ENCODE data around the gene CCND2.

CCND2 gene

DNA sequence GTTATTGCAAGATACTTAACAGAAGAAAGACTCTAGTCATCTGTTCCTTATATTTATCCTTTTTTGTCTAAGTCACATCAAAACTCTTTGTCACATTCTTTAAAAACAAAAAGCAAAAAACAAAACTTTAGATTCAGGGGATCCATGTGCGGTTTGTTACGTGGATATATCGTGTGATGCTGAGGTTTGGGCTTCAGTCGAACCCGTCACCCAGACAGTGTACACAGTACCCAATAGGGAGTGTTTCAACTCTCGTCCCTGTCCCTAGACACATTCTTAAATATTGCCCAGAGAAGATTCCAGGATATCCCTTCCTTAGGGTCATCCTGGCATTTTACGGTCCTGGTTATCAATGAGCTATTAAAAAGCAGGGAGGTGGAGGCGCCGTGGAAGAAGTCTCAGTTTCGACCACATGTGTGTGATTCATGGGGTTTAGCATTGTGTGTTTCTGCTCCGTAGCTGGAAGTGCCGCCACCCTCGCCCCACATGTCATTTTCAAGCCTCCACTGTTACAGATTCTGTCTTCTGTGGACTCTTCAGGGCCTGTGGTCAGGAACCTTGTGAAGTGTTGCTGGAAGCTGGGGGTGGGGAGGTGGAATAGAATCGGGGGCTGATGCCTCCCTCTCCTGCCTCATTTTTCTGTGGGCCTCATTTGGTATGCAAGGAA is 19.9 kb downstream of the CCND2 start:
- DNase-seq = peak; percentile 75

DNA sequence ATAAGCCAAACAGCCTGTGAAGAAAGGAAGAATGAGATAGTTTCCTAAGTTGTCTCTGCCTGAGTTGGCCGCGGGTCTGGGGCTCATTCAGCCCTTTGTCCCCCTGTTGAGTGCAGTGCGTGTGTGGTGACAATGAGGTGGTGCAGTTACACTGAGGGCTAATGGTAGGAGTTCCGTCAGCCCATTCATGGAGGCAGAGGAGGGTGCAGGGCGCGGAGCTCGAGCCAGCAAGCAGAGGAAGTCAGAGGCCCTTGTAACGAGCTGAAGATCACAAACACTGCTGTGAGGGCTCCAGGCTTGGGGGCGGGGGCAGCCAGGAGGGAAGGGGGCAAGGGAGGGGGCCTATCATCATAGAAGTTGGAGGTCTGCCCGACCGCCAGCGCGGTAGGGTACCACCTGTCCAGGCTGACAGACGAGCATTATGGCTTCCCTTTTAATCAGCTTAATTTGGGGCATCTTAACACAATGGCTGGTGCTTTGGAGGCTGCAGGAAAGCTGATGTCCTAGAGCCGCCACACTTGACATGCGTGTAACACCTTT is 20.5 kb downstream of the CCND2 start:
- DNase-seq = no peak

DNA sequence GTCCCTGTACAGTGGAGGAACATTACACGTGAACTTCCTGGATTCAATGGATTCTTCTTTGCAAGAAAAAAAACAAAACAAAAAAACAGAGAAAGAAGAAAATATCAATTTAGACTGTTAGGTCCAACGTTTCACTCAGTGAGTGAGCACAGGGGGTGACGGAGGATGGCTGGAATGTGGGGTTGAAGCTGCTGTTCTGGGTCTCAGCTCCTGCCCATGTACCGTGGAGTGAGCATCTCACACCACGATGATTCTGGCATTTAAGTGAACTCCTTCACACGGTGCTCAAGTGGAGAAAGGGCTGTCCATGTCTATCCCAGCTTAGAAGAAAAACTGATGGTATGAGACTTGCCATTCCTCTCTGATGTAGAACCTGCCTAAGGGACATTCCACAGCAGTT is 23.2 kb downstream of the CCND2 start:
- no peak for DNase-seq

DNA sequence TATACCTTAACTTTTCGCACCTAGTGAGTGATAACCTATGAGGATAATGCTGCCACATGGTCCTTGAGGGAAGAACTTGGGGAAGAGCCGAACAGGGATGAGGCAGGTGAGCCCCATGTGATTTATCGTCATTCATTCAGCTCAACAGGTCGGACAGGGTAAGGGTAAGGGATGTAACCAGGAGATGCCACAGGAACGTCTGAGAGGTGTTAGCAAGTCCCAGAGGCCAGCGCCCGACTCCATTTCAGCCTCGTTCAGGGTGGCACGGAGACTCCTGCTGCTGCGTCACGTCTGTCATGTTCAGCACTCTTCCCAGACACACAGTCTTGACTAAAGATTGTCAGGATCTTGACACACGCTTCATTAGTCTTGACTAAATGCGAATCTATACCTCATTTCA is 24.1 kb downstream of the CCND2 start:
- no peak for DNase-seq

DNA sequence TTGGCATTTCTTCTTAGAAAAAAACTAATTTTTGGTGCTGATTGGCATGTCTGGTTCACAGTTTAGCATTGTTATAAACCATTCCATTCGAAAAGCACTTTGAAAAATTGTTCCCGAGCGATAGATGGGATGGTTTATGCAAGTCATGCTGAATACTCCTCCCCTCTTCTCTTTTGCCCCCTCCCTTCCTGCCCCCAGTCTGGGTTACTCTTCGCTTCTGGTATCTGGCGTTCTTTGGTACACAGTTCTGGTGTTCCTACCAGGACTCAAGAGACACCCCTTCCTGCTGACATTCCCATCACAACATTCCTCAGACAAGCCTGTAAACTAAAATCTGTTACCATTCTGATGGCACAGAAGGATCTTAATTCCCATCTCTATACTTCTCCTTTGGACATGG is 27.3 kb downstream of the CCND2 start:
- no peak for DNase-seq

DNA sequence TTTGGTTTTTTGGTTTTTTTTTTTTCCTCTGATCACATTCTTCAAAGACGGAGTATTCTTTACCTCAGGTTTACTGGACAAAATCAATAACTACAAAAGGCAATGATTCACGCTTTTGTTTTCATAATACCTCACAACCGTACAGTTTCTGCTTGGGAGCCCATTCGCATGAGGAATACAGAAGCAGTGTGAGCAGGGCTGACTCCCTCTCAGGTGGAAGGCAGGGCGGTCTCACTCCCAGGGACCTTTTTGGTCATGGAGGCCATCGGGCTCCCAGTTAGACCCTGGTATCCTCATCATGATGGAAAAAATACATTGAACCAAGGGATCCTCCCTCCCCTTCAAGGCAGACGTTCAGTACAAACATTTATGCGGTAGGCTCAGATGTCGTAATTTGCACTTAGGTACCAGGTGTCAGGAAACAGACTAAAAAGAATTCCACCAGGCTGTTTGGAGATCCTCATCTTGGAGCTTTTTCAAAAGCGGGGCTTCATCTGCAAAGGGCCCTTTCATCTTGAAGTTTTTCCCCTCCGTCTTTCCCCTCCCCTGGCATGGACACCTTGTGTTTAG is 28.5 kb downstream of the CCND2 start:
- peak; percentile 49 for DNase-seq

DNA sequence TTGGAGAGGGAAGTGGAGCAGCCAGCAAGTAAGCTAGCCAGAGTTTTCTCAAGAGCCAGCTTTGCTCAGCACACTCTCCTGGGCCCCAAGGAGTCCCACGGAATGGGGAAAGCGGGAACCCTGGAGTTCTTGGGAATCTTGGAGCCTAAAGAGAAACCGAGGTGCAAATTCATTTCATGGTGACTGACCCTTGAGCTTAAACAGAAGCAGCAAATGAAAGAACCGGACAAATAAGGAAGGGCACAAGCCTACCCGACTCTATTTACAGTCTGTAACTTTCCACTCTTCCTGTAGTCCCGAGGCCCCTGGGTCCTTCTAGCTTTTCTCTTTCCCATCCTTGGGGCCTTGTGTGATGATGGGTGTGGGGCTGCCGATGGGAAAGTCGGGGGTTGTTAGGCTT is 29.3 kb downstream of the CCND2 start:
- DNase-seq = peak; percentile 40

DNA sequence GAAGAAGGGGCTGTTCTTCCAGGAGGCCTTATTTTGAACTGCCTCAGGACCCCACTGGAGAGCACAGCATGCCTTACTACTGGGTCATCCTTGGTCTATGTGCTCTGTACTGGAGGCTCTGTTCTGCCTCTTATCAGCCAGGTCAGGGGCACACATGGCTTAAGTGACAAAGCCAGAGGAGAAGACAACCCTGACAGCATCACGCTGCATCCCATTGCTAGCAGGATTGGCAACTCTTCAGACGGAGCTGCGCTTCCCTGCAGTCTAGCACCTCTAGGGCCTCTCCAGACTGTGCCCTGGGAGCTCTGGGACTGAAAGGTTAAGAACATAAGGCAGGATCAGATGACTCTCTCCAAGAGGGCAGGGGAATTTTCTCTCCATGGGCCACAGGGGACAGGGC is 30.2 kb downstream of the CCND2 start:
- peak; percentile 52 for DNase-seq

DNA sequence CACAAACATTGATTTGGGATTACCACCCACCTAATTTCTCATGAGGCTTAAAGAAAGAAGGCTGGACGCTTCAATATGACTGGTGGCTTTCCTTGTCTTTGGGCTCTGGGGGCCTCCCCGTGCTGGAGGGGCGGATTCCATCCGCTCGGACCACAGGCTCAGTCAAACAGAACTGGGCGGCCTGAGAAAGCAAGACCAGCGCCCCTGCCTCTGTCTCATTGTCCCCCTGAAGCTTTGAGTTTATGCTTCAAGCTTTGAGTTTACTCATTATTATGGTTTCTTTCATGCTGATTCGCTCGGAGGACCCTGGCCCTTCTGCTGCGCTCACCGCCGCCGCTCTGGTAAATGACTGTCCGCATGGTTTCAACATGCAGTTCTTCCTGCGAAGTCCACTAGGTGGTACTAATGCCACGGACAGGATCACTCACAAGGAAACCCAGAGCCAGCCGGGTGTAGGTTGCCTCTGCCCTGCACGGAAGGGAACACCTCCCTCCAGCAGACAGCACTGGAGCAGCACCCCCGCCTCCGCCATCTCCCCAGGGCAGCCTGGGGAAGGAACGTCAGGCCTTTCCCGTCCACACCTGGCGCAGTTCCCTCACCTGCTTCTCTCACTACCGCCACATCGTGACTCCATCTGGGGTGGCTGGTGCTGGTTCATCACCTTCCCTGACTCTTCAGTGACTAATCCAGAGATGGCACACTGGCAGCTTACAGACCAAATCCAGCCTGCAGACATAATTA is 34.2 kb downstream of the CCND2 start:
- no peak for DNase-seq

DNA sequence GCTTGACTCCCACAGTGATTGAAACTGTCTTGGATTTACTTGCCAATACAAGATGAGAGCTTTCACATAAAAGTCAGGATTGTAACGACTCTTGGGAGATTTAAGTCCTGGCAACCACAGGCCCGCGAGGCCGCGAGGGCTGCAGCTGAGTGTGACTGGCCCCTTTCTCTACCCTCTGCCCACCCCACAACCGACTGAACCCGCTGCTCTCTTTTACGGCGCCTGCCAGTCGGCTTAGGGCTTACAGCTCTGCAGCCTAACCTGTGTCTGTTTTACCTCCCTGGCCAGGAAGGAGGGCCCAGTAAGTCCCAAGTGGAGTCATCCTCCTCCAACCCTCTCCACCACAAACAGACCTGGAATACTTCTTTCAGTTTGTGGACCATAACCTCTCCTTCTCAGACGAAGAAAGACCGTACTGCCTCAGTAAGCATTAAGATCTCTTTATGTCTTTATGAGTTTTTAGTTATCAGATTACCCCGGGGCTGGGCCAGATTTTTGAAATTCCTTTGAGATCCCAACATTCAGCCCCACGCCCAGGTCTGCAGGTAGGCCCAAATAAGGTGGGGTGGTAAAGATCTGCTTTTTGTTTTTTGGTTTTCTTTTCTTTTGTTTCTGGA is 34.9 kb downstream of the CCND2 start:
- DNase-seq = no peak

DNA sequence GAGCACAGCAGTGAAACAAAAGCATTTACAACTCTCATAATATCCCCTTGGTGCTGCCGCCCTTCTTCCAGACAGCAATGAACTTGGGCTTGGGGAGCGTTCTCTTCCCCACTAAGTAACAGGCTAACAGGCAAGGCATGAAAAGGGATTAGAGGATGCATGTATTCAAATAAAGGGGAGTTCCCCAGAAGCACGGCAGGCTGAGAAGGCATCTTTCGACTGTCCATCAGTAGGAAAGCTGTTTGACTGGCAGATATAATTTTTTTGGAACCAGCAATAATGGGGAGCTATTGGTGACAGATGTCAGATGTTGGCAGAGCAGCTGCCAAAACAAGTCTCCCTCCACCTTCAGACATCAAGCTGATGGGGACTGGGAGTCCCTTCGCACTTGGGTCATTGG is 38.2 kb downstream of the CCND2 start:
- DNase-seq = no peak

DNA sequence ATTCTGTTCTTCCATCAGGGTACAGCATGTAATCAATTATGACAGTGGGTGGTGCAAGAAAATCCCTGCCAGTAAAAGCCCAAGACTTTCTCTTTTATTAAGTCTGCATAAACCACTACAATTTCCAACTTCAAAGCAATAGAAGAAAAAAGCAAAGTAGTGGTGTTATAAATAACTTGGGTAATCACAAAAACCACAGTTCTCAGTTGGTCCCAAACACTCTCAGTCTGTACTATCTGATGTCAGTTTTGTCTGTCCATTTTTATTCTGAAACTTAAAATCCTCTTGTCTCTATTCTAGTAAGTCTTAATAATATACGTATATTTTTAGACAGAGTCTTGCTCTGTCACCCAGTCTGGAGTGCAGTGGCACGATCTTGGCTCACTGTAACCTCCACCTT is 38.7 kb downstream of the CCND2 start:
- no peak for DNase-seq

DNA sequence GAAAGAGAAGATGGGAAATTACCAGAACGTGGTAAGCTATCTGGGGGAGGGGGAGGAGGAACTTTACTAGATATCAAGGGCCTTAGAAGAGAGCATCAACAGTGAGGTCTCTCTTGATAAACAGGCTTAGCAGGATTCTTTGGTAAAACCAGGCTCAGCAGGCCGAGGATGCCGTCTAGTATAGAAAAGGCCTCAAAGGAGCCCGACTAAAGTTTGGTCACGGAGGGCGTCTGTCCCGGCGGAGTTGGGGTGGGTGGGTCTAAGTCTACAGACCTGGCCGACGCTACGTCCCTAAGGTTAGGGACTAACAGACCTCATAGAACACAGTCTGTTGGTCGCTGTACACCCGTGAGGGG is 46.9 kb downstream of the CCND2 start:
- no peak for DNase-seq

DNA sequence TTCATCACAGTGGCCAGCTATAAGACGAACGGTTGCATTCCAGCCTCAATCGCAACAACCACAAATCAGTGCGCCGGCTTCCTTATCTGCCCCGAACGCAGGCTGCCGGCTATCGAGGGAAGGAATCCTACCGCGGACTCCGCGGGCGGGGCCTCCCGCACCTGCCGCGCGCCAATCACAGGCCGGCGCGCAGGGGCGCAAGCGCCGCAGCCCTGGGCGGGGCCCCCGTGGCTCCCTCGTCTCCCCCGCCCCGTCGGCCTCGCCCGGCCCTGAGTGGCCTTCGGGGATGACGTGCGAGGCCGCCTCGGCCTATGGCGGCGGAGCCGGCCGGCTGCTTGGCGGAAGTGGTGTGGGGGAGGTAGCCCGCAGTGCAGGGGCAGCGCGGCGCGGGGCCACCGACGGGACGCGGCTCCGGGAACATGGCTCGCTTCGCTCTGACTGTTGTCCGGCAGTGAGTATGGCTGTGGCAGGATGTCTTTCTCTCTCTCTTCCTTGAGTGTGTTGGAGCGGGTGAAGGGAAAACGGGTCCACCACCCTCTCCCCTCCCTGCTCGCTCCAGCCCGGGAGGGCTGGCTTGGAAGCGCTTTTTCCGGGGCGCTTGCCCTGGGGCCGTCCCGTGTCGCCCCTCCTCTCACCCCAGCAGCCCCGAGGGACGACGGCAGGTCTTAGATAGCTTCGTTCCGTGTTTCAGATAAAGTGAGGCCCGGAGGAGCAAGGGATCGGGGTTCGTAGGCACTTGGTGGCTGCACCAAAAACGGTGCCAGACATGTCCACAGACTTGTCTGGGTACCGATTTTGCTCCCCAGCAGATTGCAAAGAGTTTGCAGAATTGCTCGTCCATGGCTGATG is 47.5 kb downstream of the CCND2 start, which contains the start of gene TIGAR:
TIGAR (plus strand) TSS at position 361 of the 849 bp plus-strand sequence; CDS start at position 420, 59 bp downstream.
- peak; percentile 94 for DNase-seq

DNA sequence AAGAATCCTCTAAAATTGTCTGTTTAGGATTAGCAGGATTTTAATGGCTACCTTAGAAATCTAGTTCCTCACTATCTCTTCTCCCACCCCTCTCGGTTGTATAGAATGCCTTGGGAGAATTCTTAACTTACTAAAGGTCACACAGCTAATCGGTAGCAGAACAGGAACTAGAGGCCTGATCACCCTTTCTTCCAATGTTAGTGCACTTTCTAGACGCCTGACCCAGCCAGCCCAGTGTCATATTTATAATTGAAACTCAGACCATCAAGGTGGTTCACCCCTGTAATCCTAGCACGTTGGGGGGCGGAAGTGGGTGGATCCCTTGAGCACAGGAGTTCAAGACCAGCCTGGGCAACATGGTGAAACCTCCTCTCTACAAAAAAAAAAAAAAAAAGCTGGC is 49.2 kb downstream of the CCND2 start:
- DNase-seq = no peak

Data from activated CD8-positive, alpha-beta memory T cell treated with anti-CD3 and anti-CD28 coated beads for 24 hours (primary cell).